NCI-H1694 treated with DMSO at 0.1 percent for 48 hours (cell line): ENCODE results near the gene KASH5.
A peak's percentile ranks its signal among the peaks of the same experiment; 100 is the strongest.
"Not testable (repeated sequence)": the region's sequence is repeated elsewhere in the genome, so short reads cannot be mapped to it uniquely, and the experiment has no call there.

Experiments
- DNase-seq: peaks from one replicate; lab custom pipeline; 2025; lab: John Stamatoyannopoulos, UW

Gene KASH5

DNA sequence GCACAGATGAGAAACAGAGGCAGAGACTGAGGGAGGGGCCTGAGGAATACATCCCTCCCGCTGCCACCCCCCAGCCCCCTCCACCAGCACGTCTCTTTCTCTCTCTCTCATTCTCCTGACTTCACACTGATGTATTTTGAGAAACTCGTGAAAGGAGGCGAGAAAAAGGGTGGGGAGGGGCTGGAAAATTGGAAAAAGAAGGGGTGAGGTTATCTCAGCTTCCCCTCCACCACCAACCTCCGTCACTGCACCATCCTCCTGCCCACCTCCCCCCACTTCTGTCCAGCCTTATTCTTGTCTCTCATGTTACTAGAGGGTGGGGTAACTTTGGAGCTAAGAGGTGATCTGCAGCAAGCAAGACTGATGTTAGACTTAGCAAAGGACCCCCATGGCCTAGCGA, 51.8 kb downstream of the KASH5 start:
- DNase-seq = no peak

DNA sequence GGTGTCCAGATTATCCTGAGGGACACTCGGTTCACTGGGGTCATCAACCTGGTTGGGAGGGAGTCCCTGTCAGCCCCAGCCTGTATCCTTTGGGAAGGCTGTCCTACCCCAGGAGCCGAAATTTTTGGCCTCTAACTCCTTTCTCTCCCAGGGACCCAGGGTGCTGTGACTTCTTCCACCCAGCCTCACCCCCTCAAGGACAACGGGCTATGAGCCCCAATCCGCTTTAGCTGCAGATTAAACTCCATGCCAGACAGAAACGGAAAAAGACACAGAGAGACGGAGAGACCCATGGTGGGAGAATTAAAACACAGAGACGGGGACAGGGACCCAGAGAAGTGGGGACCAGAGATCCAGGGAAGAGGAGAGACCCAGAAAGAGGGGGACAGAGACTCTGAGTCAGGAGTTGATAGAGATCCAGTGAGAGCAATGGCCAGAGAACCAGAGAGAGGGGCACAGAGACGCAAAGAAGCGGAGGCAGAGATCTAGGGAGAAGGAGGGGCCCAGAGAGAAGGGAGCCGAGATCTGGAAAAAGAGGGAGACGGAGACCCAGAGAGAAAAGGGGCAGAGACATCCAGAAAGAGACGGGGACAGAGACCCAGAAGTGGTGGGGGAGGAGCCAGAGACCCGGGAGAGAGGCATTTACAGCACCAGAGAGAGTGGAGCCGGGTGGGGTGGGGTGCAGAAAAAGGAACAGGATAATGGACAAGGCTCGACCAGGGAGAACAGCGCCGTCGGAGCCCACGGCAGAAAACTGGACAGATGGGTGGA, 52.6 kb downstream of the KASH5 start:
- no peak for DNase-seq

- peak; percentile 83 for DNase-seq
Measured at GRCh38 chr19:49441210-49441959, 53.3 kb downstream of the KASH5 start, which contains the start of gene SLC17A7. SLC17A7 (minus strand) TSS chr19:49441527; CDS start chr19:49441379, 148 bp downstream.

GRCh38 chr19:49441960-49442350, 53.9 kb downstream of the KASH5 start:
- DNase-seq = no peak

DNA sequence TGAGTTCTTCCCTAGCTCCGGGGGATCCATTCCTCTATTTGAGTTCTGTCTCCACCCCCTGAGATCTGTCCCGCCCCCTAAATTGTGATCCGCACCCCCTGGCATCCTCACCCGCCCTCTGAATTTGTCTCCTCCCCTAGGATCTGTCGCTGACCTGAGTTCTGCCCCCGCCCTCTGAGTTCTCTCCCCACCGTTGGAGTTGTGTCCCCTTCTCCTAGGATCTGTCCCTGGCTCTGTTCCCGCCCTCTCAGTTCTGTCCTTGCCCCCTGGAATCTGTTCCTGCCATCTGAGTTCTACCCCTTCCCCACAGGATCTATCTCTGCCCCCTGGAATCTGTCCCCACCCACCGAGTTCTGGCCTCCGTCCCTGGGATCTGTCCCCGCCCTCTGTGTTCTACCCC, 54.3 kb downstream of the KASH5 start:
- peak; percentile 85 for DNase-seq

- peak; percentile 88 for DNase-seq
Measured at GRCh38 chr19:49442771-49443365, 54.8 kb downstream of the KASH5 start.

DNA sequence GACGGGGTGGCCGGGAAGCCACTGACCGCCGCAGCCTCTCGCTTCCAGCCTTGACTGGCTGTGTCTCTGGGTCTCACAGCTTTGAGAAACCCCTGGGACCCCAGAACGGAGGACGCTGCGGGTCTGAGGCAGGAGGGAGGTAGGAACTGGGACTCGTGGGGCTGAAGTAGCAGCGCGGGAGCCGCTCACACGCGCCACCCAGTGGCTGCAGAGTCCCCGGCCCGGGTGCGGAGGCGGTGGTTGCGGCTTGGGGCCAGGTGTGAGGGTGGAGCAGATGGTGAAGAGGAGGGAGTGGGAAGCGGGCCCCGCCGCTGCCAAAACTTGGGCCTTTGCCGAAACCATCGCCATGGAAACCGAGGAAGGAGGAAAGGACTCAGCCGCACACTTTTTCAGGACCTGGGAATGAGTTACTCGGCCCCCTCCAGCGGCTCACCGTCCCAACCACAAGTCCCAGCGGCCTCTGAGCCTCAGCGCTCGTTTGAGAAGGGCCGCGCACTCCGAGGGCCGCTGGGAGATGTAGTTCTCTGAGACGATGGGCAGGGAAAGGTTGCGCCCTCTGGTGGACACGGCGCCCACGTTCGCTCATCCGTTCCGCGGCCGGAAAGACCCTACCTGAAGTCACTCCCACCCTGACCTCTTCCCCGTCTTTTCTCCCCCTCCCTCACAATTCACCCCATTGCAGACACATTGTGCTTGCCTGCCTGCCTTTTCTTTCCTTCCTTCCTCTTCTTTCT, 55.5 kb downstream of the KASH5 start:
- DNase-seq = peak; percentile 95

DNA sequence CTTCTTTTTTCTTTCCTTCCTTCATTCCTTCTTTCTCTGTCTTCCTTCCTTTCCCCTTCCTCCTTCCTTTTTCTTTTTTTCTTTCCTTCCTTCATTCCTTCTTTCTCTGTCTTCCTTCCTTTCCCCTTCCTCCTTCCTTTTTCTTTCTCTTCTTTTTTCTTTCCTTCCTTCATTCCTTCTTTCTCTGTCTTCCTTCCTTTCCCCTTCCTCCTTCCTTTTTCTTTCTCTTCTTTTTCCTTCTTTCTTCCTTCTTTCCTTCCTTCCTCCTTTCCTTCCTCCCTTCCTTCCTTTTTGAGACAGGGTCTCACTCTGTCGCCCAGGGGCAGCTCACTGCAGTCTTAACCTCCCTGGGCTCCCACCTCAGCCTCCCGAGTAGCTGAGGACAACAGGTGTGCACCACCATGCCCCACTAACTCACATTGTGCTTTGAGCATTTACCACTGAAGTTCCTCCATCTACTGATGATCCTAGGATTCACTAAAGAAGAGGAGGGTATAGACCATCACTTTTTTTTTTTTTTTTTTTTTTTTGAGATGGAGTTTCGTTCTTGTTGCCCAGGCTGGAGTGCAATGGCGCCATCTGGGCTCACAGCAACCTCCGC, 56.2 kb downstream of the KASH5 start:
- DNase-seq = not testable (repeated sequence)

GRCh38 chr19:49445997-49446396, 57.9 kb downstream of the KASH5 start:
- no peak for DNase-seq

DNA sequence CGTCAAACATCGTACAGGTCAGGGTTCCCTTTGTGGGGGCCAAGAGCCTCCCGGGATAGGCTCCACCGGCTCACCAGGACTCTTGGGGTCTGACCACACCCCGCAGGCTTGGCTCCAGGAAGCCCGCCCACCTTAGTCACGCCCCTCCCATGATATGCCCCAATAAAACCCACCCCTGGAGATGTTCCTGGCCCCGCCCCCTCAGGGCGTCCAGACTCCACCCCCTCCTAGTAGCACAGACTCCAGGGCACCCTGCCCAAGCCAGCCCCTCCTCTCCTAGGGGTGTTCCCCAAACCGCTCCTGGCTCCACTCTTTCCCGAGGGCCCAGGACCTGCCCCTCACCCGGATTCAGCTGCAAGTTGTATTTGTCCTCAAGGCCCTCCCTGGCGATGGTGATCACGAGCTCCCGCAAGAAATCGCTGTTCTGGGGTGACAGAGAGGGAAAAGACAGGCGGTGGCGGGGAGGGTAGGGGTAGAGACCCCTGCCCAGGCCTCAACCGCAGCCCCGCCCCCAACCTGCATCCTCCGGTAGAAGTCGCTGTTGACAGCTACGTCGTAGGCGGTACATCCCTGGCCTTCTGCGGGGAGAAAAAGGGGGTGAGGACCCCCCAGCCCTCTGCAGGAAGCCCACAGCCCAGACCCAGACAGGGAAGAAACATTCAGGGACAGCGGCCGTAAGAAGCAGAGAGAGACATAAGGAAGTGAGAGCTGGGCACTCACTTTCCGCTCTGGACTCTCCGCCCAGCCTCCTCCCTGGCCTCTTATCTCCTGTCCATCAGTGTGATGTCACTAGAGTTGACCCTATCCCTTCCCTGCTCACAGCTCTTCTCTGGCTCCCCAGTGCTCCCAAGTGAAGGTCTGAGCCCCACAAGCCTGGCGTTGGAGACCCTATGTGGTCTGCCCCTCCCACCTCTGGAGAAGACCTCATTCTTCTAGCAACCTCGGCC, 59.7 kb downstream of the KASH5 start:
- no peak for DNase-seq

DNA sequence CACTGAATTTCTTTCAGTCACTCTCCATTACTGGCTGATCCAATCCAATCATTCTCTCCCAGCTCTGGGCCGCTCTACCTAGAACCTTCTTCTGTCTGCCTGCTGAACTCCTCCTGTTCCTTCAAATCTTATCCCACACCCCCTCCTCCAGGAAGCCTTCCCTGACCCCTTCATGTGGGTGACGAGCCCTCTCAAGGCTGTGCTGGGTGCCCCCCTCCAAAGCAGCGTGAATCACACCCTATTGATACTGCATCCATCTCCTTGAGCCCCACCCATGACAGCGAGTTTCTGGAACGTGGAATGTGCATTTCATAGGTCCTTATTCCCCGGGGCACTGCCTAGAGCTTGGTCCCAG, 60.4 kb downstream of the KASH5 start:
- no peak for DNase-seq

- DNase-seq = no peak
Measured at GRCh38 chr19:49450405-49450804, 62.4 kb downstream of the KASH5 start.

DNA sequence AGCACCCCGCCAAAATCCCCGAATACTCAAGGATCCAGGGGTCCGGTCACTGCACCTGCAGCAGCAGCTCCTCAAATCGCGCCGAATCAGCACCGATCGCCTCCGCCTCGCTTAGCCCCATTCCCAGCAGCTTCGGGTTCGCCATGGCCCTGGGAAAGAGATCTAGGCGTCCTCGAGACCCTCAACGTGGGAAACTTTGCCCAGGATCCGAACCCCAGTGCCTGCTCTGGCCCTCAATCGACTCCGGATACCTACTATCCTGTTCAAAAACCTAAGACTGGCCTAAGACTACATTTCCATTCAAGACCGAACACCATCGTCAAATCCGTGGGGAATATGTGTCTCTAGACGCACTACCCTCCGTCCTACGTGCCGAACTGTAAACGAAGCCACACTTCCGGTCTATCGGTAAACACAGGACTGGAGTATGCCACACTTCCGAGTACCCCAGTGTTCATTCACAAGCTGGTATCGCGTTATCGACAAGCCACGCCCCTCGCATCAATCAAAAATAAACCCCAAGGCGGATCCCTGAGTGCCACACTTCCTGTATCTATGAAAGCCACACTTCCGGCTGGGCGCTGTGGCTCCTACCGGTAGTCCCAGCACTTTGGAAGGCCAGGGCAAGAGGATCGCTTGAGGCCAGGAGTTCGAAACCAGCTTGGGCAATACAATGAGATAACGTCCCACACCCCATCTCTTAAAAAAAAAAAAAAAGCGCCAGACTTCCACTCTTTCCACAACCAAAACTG, 63.6 kb downstream of the KASH5 start, which contains the start of gene PIH1D1:
Gene PIH1D1, minus strand, starts transcription at position 385 of the 752 bp plus-strand sequence. Its CDS starts 240 bp downstream, at position 145.
- peak; percentile 99 for DNase-seq

DNA sequence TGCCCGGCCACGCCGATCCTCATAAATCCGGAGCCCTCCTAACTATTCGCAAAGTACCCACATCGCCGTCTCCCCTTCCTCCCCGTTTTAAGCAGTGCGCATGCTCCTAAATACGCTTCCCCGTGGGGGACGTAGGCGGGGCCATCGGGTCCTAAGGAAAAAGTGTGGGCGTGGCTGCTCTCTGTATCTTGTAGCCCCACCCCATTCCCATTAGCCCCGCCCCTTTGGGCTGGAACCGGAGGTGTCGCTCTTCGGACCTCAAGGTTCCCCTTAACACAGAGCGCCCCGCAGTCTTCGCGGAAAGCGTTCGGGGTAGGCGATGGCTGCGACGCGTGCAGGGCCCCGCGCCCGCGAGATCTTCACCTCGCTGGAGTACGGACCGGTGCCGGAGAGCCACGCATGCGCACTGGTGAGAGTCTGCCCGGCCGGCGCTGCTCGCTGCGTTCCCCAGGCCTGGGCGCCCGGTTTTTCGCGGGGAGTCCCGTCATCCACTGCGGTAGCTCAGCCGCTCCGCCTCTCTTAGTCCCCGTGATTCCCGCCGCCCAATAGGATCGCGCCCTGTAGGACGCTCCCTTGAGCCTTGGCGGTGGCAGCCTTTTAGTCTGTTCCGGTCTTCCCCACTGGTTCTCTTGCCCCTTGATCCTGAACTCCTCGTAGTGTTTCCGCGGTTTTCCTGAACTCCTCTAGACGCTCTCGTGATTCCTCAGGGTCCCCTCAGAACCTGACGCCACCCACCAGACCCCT, 65.1 kb downstream of the KASH5 start, which contains the start of gene ALDH16A1:
Gene ALDH16A1, plus strand, starts transcription at position 213 of the 744 bp plus-strand sequence. Its CDS starts 107 bp downstream, at position 320.
- DNase-seq = peak; percentile 98

DNA sequence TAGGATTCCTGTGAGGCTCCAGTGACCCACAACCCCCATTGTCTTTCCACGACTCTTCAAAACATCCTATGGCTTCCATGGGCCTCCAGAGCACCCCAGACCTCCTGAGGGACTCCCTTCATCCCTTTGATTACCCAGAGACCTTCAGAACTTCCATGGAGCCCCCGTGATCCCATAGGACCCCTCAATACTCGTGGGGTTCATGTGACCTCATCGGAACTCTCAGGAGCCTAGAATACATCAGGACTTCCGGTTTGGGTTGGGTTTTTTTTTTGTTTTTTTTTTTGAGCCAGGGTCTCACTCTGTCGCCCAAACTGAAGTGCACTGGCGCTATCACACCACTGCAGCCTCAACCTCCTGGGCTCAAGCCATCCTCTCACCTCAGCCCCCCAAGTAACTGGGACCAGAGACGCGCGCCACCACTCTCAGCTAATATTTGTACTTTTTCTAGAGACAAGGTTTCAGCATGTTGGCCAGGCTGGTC, 65.8 kb downstream of the KASH5 start:
- no peak for DNase-seq

- DNase-seq = no peak
Measured at GRCh38 chr19:49455773-49456172, 67.7 kb downstream of the KASH5 start.

DNA sequence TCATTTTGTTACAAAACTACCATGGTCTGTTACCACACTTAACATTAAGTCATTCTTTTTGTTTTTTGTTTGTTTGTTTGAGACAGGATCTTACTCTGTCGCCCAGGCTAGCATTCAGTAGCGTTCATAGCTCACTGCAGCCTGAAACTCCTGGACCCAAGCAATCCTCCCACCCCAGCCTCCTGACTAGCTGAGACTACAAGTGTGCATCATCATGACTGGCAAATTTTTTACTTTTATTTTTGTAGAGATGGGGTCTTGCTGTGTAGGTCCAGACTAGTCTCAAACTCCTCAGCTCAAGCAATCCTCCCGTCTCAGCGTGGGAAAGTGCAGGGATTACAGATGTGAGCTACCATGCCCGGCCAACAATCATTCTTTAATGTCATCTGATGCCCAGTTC, 68.3 kb downstream of the KASH5 start:
- DNase-seq = no peak

- DNase-seq = no peak
Measured at GRCh38 chr19:49458567-49458903, 70.5 kb downstream of the KASH5 start.

GRCh38 chr19:49459388-49459787, 71.3 kb downstream of the KASH5 start:
- DNase-seq = no peak
